Activated naive CD4-positive, alpha-beta T cell treated with anti-CD3 and anti-CD28 coated beads, Interleukin-2, amount 50 U/mL, for 16 hours (primary cell): ENCODE measurements around the gene CDT1.
"Not testable (repeated sequence)": the region's sequence is repeated elsewhere in the genome, so short reads cannot be mapped to it uniquely, and the experiment has no call there.

Experiments
- DNase-seq: peaks from one replicate; pipeline ENCODE4 v3.0.0-alpha.2; 2020

Gene CDT1

DNA sequence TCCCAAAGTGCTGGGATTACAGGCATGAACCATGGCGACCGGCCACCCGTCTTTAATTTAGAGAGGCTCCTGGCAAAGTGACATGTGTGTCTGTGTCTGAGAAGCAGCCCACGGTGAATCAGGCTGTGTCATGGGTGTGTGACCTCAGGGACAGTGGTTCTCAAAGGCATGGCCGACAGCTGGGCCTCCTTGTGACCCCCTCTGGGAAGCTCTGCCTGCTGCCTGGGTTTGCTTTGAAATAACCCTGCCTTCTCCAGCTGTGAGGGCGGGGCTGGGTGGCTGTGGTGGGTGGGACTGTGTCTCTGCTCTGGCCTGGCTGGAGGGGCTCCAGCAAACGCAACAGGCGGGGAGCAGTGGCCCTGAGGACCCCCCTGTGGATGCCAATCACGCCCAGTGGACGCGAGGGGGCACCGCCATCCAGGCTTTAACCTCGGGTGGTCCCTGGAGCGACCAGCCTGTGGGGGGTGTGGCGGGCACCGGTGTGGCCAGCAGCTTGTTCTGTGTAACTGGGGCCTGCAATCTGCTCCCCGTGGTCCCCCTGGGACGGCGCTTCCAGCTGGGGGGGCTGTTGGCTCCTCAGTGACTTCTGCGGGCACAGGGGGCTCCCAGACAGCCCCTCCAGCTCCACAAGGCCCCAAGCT is 16.9 kb downstream of the CDT1 start:
- DNase-seq, result no peak

DNA sequence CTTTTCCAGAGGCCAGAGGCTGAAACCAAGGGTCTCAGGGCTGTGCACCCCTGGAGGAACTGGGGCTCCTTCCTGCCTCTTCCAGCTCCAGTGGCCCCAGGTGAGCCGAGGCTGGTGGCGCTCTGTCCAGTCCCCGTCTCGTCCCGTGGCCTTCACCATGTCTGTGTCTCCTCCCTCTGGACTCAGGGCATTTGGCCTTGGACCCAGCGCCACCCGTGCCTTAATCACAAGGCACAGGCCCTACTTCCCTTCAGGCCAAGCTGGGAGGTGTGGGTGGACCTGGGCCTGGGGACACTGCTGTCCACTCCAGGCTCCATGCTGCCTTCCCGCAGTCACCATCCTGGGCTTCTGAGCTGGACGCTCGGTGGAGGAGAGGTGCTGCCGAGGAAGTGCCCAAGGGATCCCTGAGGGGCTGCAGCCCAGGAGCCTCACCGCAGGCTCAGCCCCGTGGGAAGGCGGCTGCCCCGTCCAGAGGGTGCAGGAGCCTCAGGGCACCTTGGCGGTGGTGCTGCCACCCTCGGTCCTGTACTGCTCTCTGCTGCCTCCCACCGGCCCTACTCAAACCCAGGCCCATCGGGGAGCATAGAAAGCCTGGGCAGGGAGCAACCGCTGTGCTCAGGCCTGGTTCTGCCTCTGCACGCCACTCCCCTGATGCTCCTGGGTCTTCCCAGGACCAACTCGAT is 17.7 kb downstream of the CDT1 start:
- no peak for DNase-seq

DNA sequence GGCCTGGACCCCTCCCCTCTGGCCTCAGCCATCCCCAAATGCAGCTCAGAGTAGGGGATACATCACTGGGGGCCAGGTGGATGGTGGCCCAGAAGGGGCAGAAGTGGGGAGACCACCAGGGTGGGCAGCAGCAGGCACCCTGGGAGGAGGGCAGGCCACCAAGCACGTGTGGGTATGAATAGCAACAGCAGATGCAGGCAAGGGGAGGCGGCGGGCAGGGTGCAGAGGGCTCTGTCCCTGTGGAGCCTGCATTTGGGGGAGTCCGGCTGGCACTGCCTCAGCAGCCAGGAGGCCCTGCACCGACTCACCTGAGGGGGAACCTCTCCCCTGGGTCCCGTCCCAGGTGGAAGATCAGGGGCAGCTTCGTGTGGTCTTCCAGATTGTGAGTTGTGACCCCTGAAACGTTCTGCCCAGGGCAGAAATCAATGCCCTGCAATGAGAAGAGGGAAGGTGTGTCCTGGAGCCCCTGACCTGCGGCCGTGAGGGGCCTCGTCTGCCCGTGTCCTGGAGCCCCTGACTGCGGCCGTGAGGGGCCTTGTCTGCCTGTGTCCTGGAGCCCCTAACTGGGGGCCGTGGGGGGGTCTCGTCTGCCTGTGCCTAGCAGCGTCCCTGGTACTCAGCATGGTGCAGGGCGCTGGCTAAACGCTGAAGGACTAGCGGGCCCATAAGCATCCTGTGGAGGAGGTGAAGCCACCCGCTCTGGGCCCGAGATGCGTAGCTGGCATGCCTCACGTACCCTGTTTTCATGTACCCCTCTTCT is 18.9 kb downstream of the CDT1 start:
- no peak for DNase-seq

GRCh38 chr16:88823646-88824045 is 20.1 kb downstream of the CDT1 start:
- not testable (repeated sequence) for DNase-seq

GRCh38 chr16:88824256-88825077 is 20.9 kb downstream of the CDT1 start:
- no peak for DNase-seq

DNA sequence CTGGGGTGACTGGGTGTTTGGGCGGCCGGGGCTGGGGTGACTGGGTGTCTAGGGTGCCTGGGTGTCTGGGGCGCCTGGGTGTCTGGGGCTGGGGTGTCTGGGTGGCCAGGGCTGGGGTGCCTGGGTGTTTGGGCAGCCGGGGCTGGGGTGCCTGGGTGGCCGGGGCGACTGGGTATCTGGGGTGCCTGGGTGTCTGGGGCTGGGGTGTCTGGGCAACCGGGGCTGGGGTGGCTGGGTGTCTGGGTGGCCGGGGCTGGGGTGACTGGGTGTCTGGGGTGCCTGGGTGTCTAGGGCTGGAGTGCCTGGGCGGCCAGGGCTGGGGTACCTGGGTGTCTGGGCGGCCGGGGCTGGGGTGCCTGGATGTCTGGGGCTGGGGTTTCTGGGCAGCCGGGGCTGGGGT is 21.6 kb downstream of the CDT1 start:
- DNase-seq, result no peak

GRCh38 chr16:88826070-88826840 is 22.7 kb downstream of the CDT1 start:
- no peak for DNase-seq

DNA sequence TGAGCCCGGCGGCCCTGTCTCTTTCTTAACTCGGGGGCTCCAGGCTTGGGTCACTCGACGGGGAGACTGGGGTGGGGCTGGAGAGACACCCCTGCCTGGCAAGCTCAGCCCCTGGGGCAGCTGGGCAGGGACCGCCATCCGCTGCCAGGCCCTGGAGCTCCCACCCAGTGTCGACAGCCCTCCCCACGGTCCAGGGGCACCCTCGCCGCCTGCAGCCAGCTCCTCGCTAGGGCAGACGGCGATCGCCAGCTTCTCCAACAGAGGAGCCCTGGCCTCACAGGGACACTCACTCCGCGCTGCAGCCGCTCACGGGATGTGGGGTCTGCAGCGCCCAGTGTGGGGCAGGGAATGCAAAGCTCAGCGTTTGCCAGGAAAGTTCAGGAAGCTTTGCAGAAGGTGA is 24.1 kb downstream of the CDT1 start:
- no peak for DNase-seq

- no peak for DNase-seq
These were observed 25.1 kb downstream of the CDT1 start for GRCh38 chr16:88828711-88829110.

GRCh38 chr16:88830258-88830657 is 26.7 kb downstream of the CDT1 start:
- no peak for DNase-seq

DNA sequence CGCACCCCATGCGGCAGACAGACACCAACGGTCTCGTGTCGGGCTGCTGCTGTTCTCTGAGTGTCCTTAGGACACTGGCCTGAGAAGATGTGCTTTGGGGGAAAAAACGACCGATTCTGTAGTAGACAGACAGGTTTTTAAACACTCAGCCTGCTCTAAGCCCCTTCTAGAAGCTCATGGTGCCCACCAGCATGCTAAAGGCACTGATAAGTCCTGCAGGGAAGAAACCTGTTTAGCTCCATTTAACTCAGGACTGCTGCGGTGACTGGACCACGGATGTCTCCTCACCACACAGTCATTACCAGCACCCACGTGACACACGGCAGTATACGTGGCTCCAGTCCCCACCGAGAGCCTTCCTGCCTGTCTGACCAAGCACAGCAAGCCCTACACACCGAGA is 27.2 kb downstream of the CDT1 start:
- DNase-seq, result no peak

DNA sequence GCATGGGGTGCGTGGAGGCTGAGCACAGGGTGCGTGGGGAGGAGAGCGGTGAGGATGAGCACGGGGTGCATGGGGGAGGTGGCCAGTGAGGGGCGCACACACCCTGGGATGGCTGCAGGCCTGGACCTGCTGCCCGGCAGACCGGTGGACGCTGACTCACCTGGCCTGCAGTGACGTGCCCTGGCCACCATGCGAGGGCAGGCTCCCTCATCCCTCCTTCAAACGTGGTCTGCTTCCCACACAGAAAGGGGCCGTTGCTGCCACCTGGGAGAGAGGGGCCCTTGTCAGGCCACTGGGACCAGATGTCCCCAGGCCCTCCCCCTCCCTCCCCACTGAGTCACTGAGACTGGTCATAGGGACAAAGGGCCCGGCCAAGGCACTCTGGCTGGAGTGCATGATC is 28.2 kb downstream of the CDT1 start:
- no peak for DNase-seq

DNA sequence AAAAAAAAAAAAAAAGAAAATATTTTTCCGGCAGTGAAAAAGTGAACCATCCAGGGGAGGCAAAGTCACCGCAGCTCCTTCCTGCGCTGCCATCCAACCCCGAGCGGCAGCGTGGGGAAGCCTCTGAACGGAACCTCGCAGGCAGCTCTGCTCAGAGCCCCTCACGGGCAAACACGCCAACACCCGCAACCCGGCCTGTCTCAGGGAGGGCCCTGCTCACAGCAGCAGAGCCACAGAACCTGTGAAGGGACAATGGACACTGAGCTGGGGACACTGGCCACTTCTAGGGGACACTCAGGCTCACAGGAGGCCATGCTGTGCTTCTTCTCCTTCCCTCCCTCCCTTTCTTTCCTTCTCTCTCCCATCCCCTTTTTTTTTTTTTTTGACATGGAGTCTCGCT is 29.5 kb downstream of the CDT1 start:
- no peak for DNase-seq

DNA sequence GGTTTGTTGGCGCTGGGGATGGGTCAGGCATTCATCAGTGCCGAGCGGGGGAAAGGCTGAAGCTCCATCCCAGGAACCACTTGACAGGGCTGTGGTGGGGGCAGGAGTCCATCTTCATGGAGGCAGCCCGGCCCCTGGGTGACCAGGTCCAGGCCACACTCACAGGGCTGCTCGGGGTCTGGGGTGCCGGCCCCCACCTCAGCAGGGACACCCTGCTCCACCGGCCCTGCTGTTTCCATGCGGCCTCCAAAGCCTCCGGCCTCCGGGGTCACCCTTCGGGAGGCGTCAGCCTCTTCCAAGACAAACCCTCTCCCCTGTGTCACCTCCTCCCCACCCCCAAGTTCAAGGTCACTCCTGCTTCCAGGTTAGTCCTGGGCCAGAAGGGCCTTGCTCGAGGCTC is 31.1 kb downstream of the CDT1 start:
- no peak for DNase-seq

- DNase-seq, result no peak
These were observed 31.8 kb downstream of the CDT1 start for GRCh38 chr16:88835383-88835782.

DNA sequence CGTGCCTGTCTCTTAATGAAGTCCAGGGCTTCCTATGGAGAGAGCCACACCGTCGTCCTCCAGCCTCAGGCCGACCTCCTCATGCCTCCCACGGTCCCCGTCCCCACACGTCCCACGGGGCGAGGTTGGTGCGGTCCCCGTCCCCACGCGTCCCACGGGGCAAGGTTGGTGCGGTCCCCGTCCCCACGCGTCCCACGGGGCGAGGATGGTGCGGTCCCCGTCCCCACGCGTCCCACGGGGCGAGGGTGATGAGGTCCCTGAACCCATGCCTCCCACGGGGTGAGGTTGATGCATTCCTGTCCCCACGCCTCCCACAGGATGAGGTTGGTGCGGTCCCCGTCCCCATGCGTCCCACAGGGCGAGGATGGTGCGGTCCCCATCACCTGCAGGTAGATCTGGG is 32.2 kb downstream of the CDT1 start:
- DNase-seq, result no peak

DNA sequence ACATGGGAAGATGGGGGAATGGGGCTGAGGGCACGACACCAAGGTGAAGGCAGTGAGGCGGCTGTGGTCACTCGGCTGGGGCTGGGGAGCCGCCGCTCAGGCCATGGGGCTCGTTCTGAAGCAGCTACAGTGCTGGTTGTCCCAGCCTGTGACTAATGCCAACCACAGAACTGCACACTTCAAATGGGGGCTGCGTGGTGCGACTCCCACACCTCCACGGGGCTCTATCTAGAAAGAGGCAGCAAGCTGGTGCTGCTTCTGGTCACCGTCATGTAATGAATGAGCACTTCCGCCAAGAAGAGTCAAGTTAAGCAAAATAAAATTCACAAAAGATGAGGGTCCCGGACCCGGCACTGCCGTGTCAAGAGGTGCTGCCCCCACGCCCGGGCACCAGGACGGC is 33.2 kb downstream of the CDT1 start:
- DNase-seq, result no peak

GRCh38 chr16:88837806-88838205 is 34.2 kb downstream of the CDT1 start:
- no peak for DNase-seq

GRCh38 chr16:88838566-88838965 is 35.0 kb downstream of the CDT1 start:
- no peak for DNase-seq

- DNase-seq, result no peak
These were observed 35.5 kb downstream of the CDT1 start for GRCh38 chr16:88839026-88839529.

DNA sequence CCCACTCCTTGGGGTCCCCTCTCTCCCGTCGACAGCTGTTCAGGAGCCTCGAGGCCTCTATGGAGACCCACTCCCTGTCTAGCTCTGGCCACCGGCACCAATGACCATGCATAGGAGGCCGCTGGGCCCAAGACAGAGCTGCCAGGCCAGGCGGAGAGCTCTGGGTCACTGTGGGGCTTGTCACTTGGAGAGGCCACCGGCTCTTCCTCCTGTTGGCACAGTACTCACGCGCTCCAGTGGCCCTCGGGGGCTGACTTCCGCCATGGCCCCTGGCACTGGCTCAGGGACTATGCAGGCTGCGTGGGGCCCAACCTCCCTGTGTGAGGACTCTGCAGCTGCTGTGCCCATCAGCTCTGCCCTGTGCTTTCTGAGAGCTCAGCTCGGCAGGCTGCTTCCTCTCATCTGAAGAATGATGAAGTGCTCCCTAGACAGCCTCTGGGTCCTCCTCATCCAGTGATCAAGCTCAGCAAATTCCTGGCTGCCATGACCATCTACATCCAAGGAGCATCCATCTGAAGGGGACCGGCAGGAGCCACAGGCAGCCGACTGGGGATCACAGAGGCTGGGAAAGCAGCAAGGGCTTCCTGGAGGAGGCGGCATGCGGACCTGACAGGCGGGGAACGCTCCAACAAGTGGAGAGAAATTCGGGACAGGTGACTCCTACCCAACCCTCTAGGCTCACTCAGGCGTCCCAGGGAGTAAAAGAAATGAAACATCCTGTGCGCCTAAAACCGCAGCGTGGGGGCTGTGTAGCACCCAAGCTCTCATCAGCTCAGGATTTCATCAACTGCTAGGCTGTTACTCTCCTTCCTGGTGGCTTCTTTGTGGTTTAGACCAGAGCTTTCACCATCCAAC is 36.4 kb downstream of the CDT1 start:
- no peak for DNase-seq
